GM23338 (cell line): ENCODE data around the gene AP4E1. TPM values are rescaled to one million over a fixed set of nuclear protein-coding genes. Genes with fewer than 3 reads are reported as not detected.

Experiments used
- ATAC-seq: fragments of 200-7000 bp; cut with Tn5 transposase; 3 replicates; pipeline ENCODE4 v1.9.1; 2020
- DNase-seq: peaks from one replicate; pipeline ENCODE4 v3.0.0-alpha.2; 2015; ENCODE audit warnings: low spot score
- H2AFZ ChIP-seq: fragments of 200-600 bp; sonication (generic); 2 replicates; pipeline ENCODE4 v1.8.0; 2016; ENCODE audit warnings: antibody characterized with exemption, mild to moderate bottlenecking, moderate library complexity
- H3F3A ChIP-seq: fragments of 200-600 bp; sonication (generic); replicated peaks from 2 replicates; pipeline ENCODE4 v1.8.0; 2017; ENCODE audit warnings: antibody characterized with exemption, mixed run types, low read depth
- H3K27ac ChIP-seq: fragments of 200-600 bp; sonication (generic); 2 replicates; pipeline ENCODE4 v1.6.1; 2016; ENCODE audit warnings: low read depth
- H3K27me3 ChIP-seq: fragments of 200-600 bp; sonication (generic); 2 replicates; pipeline ENCODE4 v1.8.0; 2016; ENCODE audit warnings: mild to moderate bottlenecking, mixed run types, moderate library complexity; ENCODE audit not compliant: insufficient read depth
- H3K36me3 ChIP-seq: fragments of 200-600 bp; sonication (generic); 2 replicates; pipeline ENCODE4 v1.8.0; 2016; ENCODE audit warnings: mild to moderate bottlenecking; ENCODE audit not compliant: insufficient read depth
- H3K4me1 ChIP-seq: fragments of 200-600 bp; sonication (generic); 2 replicates; pipeline ENCODE4 v1.8.0; 2016; ENCODE audit warnings: mild to moderate bottlenecking, moderate library complexity; ENCODE audit not compliant: insufficient read depth
- H3K4me2 ChIP-seq: fragments of 200-600 bp; sonication (generic); 2 replicates; pipeline ENCODE4 v1.7.1; 2017; ENCODE audit warnings: mixed run types
- H3K4me3 ChIP-seq: fragments of 200-600 bp; sonication (generic); 2 replicates; pipeline ENCODE4 v1.6.1; 2016; ENCODE audit warnings: mixed run types
- H3K79me2 ChIP-seq: fragments of 200-600 bp; sonication (generic); replicated peaks from 2 replicates; pipeline ENCODE4 v1.8.0; 2017; ENCODE audit warnings: mild to moderate bottlenecking; ENCODE audit not compliant: insufficient read depth
- H3K9me2 ChIP-seq: fragments of 200-600 bp; sonication (generic); 2 replicates; pipeline ENCODE4 v1.8.0; 2017; ENCODE audit not compliant: insufficient read depth
- H4K20me1 ChIP-seq: fragments of 200-600 bp; sonication (generic); replicated peaks from 2 replicates; pipeline ENCODE4 v1.8.0; 2017; ENCODE audit warnings: mild to moderate bottlenecking; ENCODE audit not compliant: insufficient read depth
- H3K27ac Mint-ChIP-seq: 2 replicates; pipeline ENCODE4 v1.8.0; 2020; ENCODE audit warnings: inconsistent platforms, mild to moderate bottlenecking, moderate library complexity, mixed read lengths
- H3K27me3 Mint-ChIP-seq: 3 replicates; pipeline ENCODE4 v1.8.0; 2022; ENCODE audit warnings: low read depth, mild to moderate bottlenecking, moderate library complexity, mixed read lengths, inconsistent platforms; ENCODE audit not compliant: insufficient read depth, poor library complexity
- H3K36me3 Mint-ChIP-seq: 3 replicates; pipeline ENCODE4 v1.8.0; 2021; ENCODE audit warnings: low read depth, mild to moderate bottlenecking, inconsistent platforms, moderate library complexity, mixed read lengths
- H3K4me1 Mint-ChIP-seq: 3 replicates; pipeline ENCODE4 v1.8.0; 2020; ENCODE audit warnings: mild to moderate bottlenecking, inconsistent platforms, mixed read lengths
- H3K4me3 Mint-ChIP-seq: 3 replicates; pipeline ENCODE4 v1.8.0; 2021; ENCODE audit warnings: moderate library complexity, mild to moderate bottlenecking, inconsistent platforms, mixed read lengths
- H3K9me3 Mint-ChIP-seq: 3 replicates; pipeline ENCODE4 v1.8.0; 2020; ENCODE audit warnings: moderate library complexity, mild to moderate bottlenecking, inconsistent platforms, mixed read lengths
- CTCF ChIP-seq, 2 experiments: fragments of 200-600 bp in 1 of 2; sonication (generic) in 1 of 2; conservative IDR thresholded peaks; 2 replicates each; pipeline versions ENCODE4 v1.5.1 to v1.6.1; 2016 to 2017; ENCODE audit warnings: antibody characterized with exemption in 2 of 2, low read depth in 2 of 2, mild to moderate bottlenecking in 2 of 2, moderate library complexity in 1 of 2
- ETS1 ChIP-seq: IDR thresholded peaks from 2 replicates; pipeline ENCODE4 v1.6.1; 2016; ENCODE audit warnings: antibody characterized with exemption
- EZH2 ChIP-seq: fragments of 200-600 bp; sonication (generic); IDR thresholded peaks from one replicate; pipeline ENCODE4 v1.8.0; 2017; ENCODE audit warnings: antibody characterized with exemption, mild to moderate bottlenecking, low read depth; ENCODE audit not compliant: unreplicated experiment
- REST ChIP-seq: IDR thresholded peaks from one replicate; pipeline ENCODE4 v1.6.1; 2018; ENCODE audit warnings: antibody characterized with exemption; ENCODE audit not compliant: unreplicated experiment
- STAT1 ChIP-seq: IDR thresholded peaks from one replicate; pipeline ENCODE4 v1.6.1; 2016; ENCODE audit warnings: antibody characterized with exemption; ENCODE audit not compliant: unreplicated experiment
- ZNF114 ChIP-seq: fragments of 250-450 bp; sonication (Bioruptor Pico); IDR thresholded peaks from 2 replicates; pipeline ENCODE4 v1.5.0; 2020; ENCODE audit warnings: mild to moderate bottlenecking, moderate library complexity
- ZNF462 ChIP-seq: fragments of 250-450 bp; sonication (Bioruptor Pico); IDR thresholded peaks from 2 replicates; pipeline ENCODE4 v1.5.0; 2020; ENCODE audit warnings: mild to moderate bottlenecking, moderate library complexity
- polyA plus RNA-seq: library from polyadenylated mRNA; unstranded; fragments of >200 nt; fragmentation: Nextera tagmentation; extraction: Ambion mirVana; gene quantifications from 2 replicates; pipeline ENCODE4 v1.2.1, GENCODE V29; 2016
- total RNA-seq: library from RNA; depleted of rRNA; stranded (reverse); fragments of >200 nt; shearing (Covaris generic); gene quantifications from 2 replicates; pipeline ENCODE4 v1.2.3, GENCODE V29; 2014

Gene AP4E1
- total and polyA plus RNA-seq, 2 experiments from 2014 or later = 4.4 to 15.4 TPM

- TF ChIP-seq ZNF462 = no peak
Observed at GRCh38 chr15:50876989-50877360, 31.5 kb upstream of the AP4E1 start (continued).

GRCh38 chr15:50879016-50879617 is 29.4 kb upstream of the AP4E1 start:
- Histone ChIP-seq H4K20me1 (no peaks in the 10 kb centered on the region), H3K4me2 (no peak overlapping the region), H3K4me3 (no peak overlapping the region), H3K27ac (no peak overlapping the region), H3K79me2 (no peaks in the 10 kb centered on the region), H2AFZ (no peak overlapping the region), H3K4me1 (no peaks in the 10 kb centered on the region), H3F3A (no peaks in the 10 kb centered on the region), H3K27me3 (no peaks in the 10 kb centered on the region), H3K36me3 (no peaks in the 10 kb centered on the region), H3K9me2 (no peaks in the 10 kb centered on the region)
- Mint-ChIP-seq H3K4me3 (no peak overlapping the region), H3K27ac (no peak overlapping the region), H3K4me1 (peaks cover 7% of the 10 kb centered on the region), H3K36me3 (no peaks in the 10 kb centered on the region), H3K27me3 (no peaks in the 10 kb centered on the region), H3K9me3 (no peaks in the 10 kb centered on the region)
- DNase-seq (no peak), ATAC-seq (no peak)
- no peak for TF ChIP-seq REST
- no peak for TF ChIP-seq ETS1
- no peak for TF ChIP-seq ZNF114
- TF ChIP-seq EZH2 = no peak
- TF ChIP-seq STAT1 = no peak
- no peak for TF ChIP-seq CTCF (conservative IDR thresholded peaks at IDR 0.05; ENCODE audit: low read depth in 2 of 2)
